ENCODE results near the gene PPP4R4. TPM values are rescaled to one million over a fixed set of nuclear protein-coding genes. Genes with fewer than 3 reads are reported as not detected.

PPP4R4 gene
- total RNA-seq, 1 experiment from 2014 or later = 0.88 TPM

DNA sequence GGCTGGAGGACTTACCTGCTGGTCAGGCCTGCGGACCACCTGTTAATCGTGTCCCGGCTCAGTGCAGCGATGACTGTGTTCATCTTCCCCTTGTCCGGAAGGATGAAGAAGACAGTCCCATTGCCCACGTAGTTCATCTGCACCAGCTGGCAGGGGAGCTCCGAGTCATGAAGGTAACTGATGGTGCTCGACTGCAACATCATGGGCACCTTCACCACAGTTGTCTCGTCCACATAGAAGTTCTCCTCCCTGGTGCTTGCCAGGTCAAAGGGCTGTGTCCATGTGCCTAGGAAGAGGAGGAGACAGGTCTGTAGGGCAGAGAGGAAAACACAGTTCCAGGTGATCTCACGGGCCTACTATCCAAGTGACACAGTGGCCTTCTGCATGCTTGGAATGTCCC lies 135.6 kb downstream of the PPP4R4 start:
- no peaks in the 10 kb centered on the region for H3K36me3 ChIP-seq (ENCODE audit: insufficient read depth, low read length, poor library complexity, severe bottlenecking)
- no peak for DNase-seq (ENCODE audit: low spot score)
- TF ChIP-seq, protein P1, sequence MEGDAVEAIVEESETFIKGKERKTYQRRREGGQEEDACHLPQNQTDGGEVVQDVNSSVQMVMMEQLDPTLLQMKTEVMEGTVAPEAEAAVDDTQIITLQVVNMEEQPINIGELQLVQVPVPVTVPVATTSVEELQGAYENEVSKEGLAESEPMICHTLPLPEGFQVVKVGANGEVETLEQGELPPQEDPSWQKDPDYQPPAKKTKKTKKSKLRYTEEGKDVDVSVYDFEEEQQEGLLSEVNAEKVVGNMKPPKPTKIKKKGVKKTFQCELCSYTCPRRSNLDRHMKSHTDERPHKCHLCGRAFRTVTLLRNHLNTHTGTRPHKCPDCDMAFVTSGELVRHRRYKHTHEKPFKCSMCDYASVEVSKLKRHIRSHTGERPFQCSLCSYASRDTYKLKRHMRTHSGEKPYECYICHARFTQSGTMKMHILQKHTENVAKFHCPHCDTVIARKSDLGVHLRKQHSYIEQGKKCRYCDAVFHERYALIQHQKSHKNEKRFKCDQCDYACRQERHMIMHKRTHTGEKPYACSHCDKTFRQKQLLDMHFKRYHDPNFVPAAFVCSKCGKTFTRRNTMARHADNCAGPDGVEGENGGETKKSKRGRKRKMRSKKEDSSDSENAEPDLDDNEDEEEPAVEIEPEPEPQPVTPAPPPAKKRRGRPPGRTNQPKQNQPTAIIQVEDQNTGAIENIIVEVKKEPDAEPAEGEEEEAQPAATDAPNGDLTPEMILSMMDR (conservative IDR thresholded peaks at IDR 0.05; ENCODE audit: low read depth, low read length) = no peak
- TF ChIP-seq EZH2 (IDR thresholded peaks at IDR 0.05; ENCODE audit: borderline replicate concordance, low read depth, low read length, poor library complexity, severe bottlenecking) = no peak
- no peaks in the 10 kb centered on the region for H3K4me1 ChIP-seq (ENCODE audit: insufficient read depth, low read length, poor library complexity, severe bottlenecking)
- no TSS peak for BruUV-seq (replicated peaks)
- H3K27ac ChIP-seq (ENCODE audit: low read depth, low read length, poor library complexity, severe bottlenecking) = no peak overlapping the region
- H3K4me3 ChIP-seq (ENCODE audit: low read depth, low read length, poor library complexity, severe bottlenecking) = no peak overlapping the region
- ChIA-PET POLR2A (ENCODE audit: low non-redundant PET) (no interaction called here), CTCF (no interaction called here)
- H3K27me3 ChIP-seq (replicated peaks; ENCODE audit: insufficient read depth, low read depth, low read length, poor library complexity) = no peaks in the 10 kb centered on the region
- intact Hi-C loops (cut with micrococcal nuclease; ENCODE audit: unreplicated experiment) = no loop called here
- no peaks in the 10 kb centered on the region for H3K9me3 ChIP-seq (ENCODE audit: low read depth, low read length, poor library complexity, severe bottlenecking)

DNA sequence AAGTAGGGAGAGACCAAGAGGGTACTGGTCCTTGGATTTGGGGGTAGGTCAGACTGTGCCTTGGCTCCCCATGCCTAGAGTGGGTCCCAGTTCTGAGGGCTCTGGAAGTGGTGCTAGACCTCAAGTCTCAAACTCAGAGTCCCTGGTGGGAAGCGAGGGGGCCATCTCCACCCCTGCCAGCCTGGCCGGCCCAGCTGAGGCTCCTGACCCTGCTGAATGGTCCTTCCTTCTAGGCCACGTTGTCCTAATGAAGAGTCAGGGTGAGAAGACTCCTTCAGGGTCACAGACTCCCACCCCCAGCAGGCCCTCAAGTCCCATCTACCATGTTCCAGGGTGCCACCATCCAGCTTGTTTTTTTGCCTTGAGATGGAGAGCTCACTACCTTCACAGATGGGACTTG lies 136.1 kb downstream of the PPP4R4 start:
- intact Hi-C loops (cut with micrococcal nuclease; ENCODE audit: unreplicated experiment) = no loop called here
- Histone ChIP-seq H3K4me3 (ENCODE audit: low read depth, low read length, poor library complexity, severe bottlenecking) (no peak overlapping the region), H3K36me3 (ENCODE audit: insufficient read depth, low read length, poor library complexity, severe bottlenecking) (no peaks in the 10 kb centered on the region), H3K4me1 (ENCODE audit: insufficient read depth, low read length, poor library complexity, severe bottlenecking) (no peaks in the 10 kb centered on the region), H3K27me3 (replicated peaks; ENCODE audit: insufficient read depth, low read depth, low read length, poor library complexity) (no peaks in the 10 kb centered on the region), H3K27ac (ENCODE audit: low read depth, low read length, poor library complexity, severe bottlenecking) (no peak overlapping the region), H3K9me3 (ENCODE audit: low read depth, low read length, poor library complexity, severe bottlenecking) (no peaks in the 10 kb centered on the region)
- ChIA-PET POLR2A (ENCODE audit: low non-redundant PET) (no interaction called here), CTCF (no interaction called here)
- DNase-seq (ENCODE audit: low spot score) = no peak
- TF ChIP-seq, protein P1 (conservative IDR thresholded peaks at IDR 0.05; ENCODE audit: low read depth, low read length) = no peak
- TF ChIP-seq EZH2 (IDR thresholded peaks at IDR 0.05; ENCODE audit: borderline replicate concordance, low read depth, low read length, poor library complexity, severe bottlenecking) = no peak
- no TSS peak for BruUV-seq (replicated peaks)

DNA sequence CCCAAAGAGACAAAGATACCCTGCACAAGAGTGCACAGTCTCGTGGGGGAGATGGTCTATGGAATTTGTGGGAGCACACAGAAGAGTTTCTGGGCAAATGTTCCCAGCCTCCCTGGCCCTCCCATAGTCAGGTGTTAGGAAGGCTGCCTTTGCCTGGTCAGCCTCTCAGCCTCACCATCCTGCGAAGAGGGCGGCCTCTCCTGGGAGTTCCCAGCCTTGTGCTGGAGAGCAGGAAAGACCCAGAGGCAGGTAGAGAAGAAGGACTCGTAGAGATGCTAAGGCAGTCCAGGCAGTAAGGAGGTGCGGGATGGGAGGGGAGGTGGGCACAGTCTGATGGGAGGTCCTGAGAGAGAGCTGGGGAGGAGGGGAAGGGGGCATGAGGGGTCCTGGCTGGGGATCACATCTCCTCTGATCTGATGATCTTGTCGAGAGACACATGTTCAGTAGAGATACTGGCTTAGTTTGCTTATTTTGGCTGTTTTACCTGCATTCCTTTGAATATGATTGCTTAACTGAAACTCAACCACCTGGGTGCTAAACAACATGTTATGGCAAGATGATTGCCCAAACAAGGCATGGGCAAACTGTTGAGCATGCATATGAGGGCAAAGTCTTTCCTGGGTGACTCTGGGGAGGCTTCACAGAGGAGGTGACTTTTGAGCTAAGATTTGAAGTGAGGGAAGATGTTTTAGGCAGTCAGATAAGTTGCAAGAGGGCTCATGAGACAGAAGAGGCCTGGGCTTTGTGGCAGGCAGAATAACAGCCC lies 138.5 kb downstream of the PPP4R4 start:
- ChIA-PET CTCF (no interaction called here), POLR2A (ENCODE audit: low non-redundant PET) (no interaction called here)
- no peak for DNase-seq (ENCODE audit: low spot score)
- no peak overlapping the region for H3K4me3 ChIP-seq (ENCODE audit: low read depth, low read length, poor library complexity, severe bottlenecking)
- intact Hi-C loops (cut with micrococcal nuclease; ENCODE audit: unreplicated experiment) = no loop called here
- TF ChIP-seq EZH2 (IDR thresholded peaks at IDR 0.05; ENCODE audit: borderline replicate concordance, low read depth, low read length, poor library complexity, severe bottlenecking) = no peak
- TF ChIP-seq, protein P1 (conservative IDR thresholded peaks at IDR 0.05; ENCODE audit: low read depth, low read length) = no peak
- H3K27me3 ChIP-seq (replicated peaks; ENCODE audit: insufficient read depth, low read depth, low read length, poor library complexity) = no peaks in the 10 kb centered on the region
- no peaks in the 10 kb centered on the region for H3K4me1 ChIP-seq (ENCODE audit: insufficient read depth, low read length, poor library complexity, severe bottlenecking)
- BruUV-seq (replicated peaks) = no TSS peak
- no peaks in the 10 kb centered on the region for H3K36me3 ChIP-seq (ENCODE audit: insufficient read depth, low read length, poor library complexity, severe bottlenecking)
- H3K9me3 ChIP-seq (ENCODE audit: low read depth, low read length, poor library complexity, severe bottlenecking) = no peaks in the 10 kb centered on the region
- H3K27ac ChIP-seq (ENCODE audit: low read depth, low read length, poor library complexity, severe bottlenecking) = no peak overlapping the region
